T-helper 2 cell treated with Interferon-gamma antibody and Interleukin-4, amounts not matched to agents 100 ng/mL and 5 ng/mL, for 36 hours (primary cell): ENCODE measurements around the gene ADD3. TPM values are rescaled to one million over a fixed set of nuclear protein-coding genes. Genes with fewer than 3 reads are reported as not detected.

Experiments
- intact Hi-C: fragments of 100-400 bp; cut with micrococcal nuclease; formaldehyde crosslinking; loops from one replicate; pipeline ENCODE4 v1.15.1; 2023
- total RNA-seq: library from RNA; stranded (reverse); gene quantifications from 2 replicates; pipeline ENCODE4 v1.2.3, GENCODE V29; 2022

The ADD3 gene
- total RNA-seq, 1 donor from 2014 or later = 308 TPM

- intact Hi-C loops = no loop called here
Measured at GRCh38 chr10:110094786-110095185, 87.0 kb downstream of the ADD3 start.

- intact Hi-C loops = no loop called here
Measured at GRCh38 chr10:110101464-110102144, 93.8 kb downstream of the ADD3 start.

DNA sequence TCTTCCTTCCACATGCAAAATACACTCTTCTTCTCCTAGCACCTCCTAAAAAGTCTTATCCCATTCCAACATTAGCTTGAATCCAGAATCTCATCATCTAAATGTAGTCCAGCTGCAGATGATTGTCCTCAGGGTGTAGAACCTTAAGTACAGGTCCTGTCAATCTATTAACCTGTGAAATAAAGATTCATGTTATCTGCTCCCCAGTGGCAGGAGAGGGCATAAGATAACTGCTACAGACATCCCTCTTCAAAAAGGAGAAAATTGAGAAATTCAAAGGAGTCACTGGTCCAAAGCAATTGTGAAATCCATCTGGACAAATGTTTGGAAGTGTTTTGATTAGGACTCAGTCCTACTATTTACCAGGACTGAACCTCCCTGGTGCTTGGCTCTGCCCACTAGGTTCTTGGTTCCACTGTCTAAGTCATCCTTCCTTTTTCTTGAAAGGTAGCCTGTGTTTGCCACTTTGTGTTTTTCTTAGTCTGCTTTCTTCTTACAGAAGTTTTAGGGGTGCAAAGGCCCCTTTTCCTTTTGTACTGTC, 96.2 kb downstream of the ADD3 start:
- intact Hi-C loops = no loop called here

- intact Hi-C loops = no loop called here
Measured at GRCh38 chr10:110105873-110106272, 98.1 kb downstream of the ADD3 start.

- intact Hi-C loops = no loop called here
Measured at GRCh38 chr10:110107430-110107829, 99.6 kb downstream of the ADD3 start.

GRCh38 chr10:110107887-110108286, 100.1 kb downstream of the ADD3 start:
- intact Hi-C loops = no loop called here

DNA sequence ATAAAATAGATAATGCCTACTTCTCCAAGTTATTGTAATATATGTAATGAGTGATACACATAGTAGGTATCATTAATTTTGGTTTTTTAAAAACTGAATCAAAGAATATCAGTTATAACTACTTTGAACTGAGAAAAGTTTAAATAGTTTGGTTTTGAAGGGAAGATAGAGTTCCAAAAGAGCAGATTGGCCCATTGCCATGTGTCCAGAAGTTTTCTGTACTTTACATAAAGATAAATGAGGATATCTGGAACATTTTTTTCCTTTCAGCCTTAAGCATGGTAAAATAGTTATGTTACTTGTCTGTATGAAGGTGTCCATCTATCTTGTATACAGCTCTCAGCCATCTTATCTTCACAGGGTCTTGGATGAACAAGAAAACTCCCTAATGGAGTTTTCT, 101.7 kb downstream of the ADD3 start:
- intact Hi-C loops = no loop called here

GRCh38 chr10:110110338-110110737, 102.6 kb downstream of the ADD3 start:
- intact Hi-C loops = no loop called here

GRCh38 chr10:110113670-110114337, 106.0 kb downstream of the ADD3 start:
- intact Hi-C loops = no loop called here

DNA sequence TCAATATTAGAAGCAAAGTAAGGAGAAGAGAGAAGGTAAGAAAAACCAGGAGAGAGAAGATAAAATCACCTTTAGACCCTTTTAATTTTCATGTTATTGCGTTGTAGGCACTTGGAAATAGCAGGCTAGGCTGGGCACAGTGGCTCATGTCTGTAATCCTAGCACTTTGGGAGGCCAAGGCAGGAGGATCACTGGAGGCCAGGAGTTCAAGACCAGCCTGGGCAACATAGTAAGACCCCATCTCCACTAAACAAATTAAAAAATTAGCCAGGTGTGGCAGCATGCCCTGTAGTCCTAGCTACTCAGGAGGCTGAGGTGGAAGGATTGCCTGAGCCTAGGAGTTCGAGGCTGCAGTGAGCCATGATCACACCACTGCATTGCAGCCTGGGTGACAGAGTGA, 106.9 kb downstream of the ADD3 start:
- intact Hi-C loops = loop anchor here (5.0 kb wide), 1 partner anchor 232 kb away; no protein-coding TSS in a partner anchor

DNA sequence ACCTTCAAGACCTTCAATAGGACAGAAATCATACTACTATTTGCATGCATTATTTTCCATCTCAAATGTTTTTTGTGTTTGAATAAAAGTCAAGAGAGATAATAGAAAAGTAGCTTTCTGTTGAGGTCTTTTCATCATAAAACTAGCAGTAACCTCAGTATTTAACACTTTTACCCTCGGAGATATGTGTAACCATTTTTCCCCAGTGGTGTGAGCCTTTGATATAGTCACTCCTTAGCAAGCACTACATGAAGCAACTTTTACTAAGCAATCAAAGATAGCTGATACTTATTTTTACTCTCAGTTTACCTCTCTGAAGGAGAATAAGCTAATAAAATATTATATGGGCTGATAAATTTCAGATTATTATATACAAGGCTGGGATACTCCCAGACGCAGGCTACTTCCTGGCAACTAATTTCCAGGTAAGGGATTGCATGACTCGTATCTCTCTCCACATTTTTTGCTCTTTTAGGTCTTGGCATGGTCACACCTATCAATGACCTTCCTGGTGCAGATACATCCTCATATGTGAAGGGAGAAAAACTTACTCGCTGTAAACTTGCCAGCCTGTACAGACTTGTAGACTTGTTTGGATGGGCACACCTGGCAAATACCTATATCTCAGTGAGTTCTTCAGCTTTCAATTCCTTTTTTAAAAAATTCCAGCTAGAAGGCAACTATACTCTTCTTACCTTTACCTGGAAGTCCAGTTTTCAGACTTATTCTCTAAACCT, 108.2 kb downstream of the ADD3 start:
- intact Hi-C loops = loop anchor here (5.0 kb wide), 1 partner anchor 234 kb away; no protein-coding TSS in a partner anchor

DNA sequence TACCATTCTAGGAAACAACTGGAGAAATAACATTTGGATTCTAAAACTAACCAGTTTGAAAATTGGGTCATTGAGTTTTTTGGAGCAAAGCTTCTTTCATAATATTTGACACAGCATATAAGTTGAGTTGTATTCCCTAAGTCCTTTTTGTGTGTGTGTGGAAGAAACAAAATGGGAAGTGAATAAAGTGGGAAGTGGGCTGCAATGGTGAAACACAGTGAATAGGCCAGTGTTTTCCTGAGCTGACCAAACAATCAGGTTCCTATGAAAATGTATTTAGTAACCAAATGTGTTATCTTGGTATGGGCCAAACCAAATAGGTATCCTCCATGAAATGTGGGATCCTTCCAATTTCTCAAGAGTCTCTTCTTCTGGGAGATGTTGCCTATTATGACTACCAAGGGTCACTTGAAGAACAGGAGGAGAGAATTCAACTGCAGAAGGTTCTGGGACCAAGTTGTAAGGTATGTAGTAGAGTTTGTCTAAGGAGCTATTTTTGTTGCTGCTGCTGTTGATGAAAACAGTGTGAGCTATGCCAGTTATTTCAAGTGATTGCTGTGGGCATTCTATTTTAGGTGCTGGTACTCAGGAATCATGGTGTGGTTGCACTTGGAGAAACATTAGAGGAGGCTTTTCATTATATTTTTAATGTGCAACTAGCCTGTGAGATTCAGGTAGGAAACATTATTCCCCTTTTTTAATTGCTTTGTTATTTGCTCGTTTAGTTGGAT, 111.3 kb downstream of the ADD3 start:
- intact Hi-C loops = loop anchor here (5.0 kb wide), 1 partner anchor 237 kb away; no protein-coding TSS in a partner anchor

DNA sequence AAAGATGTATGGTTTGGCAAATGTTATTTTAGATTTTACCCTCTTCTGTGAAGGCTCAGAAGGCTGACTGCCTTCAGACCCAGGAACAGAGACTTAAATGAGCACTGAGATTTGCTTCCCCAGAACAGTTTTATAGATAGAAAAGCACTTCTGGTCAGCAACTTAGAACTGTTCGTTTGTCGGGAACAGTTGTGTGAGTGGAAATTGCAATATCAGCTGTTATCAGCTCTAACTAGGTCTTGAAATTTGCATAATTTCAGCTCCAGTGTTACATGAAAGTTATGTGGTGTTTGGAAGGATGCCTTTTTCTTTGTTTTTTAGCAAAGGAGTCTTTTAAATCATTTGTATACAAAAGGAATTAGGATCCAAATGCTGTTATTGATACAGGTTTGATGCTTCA, 115.8 kb downstream of the ADD3 start:
- intact Hi-C loops = no loop called here

- intact Hi-C loops = loop anchor here (5.0 kb wide), 1 partner anchor 152 kb away; no protein-coding TSS in a partner anchor
Measured at GRCh38 chr10:110129490-110129889, 121.7 kb downstream of the ADD3 start.

DNA sequence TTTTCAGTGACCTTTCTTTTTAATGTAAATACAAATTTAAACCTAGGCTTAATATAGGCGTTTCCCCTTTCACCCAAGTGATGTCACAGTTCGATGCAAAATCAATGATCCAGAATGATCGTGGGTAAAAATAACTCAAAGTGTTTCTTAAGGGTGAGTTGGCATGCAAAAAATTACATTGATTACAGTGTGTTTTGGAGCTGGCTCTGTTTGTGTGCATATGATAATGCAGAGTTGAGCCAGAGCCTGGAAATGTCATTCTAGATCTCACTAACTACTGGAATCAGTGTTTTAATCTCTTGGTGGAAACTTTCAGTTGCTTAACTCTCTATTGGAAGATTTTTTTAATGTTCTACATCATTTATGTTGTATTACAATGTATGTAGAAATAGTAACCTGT, 127.1 kb downstream of the ADD3 start:
- intact Hi-C loops = loop anchor here (5.0 to 10.0 kb wide), 3 partner anchors 253 to 432 kb away; partner anchors contain the start of gene SMC3

GRCh38 chr10:110135836-110136235, 128.1 kb downstream of the ADD3 start:
- intact Hi-C loops = loop anchor here (5.0 to 10.0 kb wide), 3 partner anchors 254 to 431 kb away; partner anchors contain the start of gene SMC3

DNA sequence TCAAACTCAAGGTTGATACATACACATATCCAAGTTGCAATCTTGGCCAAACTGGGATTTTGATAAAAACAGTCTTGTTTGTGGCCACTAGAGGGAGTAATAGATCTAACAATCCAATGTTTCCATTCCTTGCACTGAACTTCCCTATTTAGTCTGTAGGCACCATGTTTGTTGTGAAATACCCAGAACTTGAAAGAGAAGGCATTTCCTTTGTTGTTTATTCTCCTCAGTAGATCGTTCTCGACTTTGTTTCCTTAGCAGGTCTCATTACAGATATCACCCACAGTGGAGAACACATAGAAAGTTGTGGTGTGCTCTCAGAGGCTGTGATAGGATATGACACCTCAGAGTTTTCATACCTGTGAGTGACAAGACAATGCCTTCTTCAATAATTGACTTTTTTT, 129.4 kb downstream of the ADD3 start:
- intact Hi-C loops = loop anchor here (1.0 to 10.0 kb wide), 6 partner anchors 84 to 430 kb away; partner anchors contain the start of gene SMC3

GRCh38 chr10:110138197-110138812, 130.5 kb downstream of the ADD3 start:
- intact Hi-C loops = loop anchor here (1.0 to 10.0 kb wide), 6 partner anchors 18 to 429 kb away; partner anchors contain the start of gene SMC3

- intact Hi-C loops = no loop called here
Measured at GRCh38 chr10:110141185-110141584, 133.4 kb downstream of the ADD3 start.
